AG09309 (cell line): ENCODE measurements around the gene RAD51B.

ENCODE experiments used
- DNase-seq: peaks from one replicate; pipeline ENCODE4 v3.0.0-alpha.2; 2010; ENCODE audit warnings: low read depth
- H3K4me3 ChIP-seq: 2 replicates; pipeline ENCODE4 v1.5.1; 2011; ENCODE audit warnings: mild to moderate bottlenecking, low read depth, low read length, moderate library complexity; ENCODE audit not compliant: control insufficient read depth
- CTCF ChIP-seq: IDR thresholded peaks from 2 replicates; pipeline ENCODE4 v1.5.1; 2011; ENCODE audit warnings: mild to moderate bottlenecking, low read depth, low read length, inconsistent platforms; ENCODE audit not compliant: insufficient read depth, control insufficient read depth; ENCODE audit errors: missing control alignments

Gene RAD51B

GRCh38 chr14:68526512-68527091 lies 707.0 kb downstream of the RAD51B start:
- no peak overlapping the region for H3K4me3 ChIP-seq
- no peak for DNase-seq
- no peak for TF ChIP-seq CTCF

DNA sequence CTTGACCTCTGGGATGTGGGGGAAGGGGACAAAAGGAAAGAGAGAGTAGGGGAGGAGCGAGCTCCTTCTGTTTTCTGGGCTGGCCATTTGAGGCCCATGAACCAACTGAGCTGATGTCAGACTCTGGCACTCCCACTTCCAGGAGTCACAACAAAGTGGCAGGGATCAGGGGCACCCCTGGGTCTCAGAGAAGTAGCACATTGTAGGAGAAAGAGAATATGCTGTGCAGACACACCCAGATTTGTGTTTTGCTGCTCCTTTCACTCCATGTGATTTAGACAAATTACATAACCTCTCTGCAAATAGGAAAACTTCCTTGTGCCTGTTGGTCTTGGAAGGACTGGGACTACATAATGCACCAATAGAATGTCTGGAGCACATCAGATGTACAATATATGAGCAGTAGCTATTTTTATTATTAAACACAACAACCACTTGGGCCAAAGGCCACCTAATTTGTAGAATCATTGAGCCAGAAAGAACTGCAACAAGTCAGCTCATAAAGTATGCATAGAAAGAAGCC lies 707.8 kb downstream of the RAD51B start:
- no peak overlapping the region for H3K4me3 ChIP-seq
- no peak for TF ChIP-seq CTCF
- no peak for DNase-seq

DNA sequence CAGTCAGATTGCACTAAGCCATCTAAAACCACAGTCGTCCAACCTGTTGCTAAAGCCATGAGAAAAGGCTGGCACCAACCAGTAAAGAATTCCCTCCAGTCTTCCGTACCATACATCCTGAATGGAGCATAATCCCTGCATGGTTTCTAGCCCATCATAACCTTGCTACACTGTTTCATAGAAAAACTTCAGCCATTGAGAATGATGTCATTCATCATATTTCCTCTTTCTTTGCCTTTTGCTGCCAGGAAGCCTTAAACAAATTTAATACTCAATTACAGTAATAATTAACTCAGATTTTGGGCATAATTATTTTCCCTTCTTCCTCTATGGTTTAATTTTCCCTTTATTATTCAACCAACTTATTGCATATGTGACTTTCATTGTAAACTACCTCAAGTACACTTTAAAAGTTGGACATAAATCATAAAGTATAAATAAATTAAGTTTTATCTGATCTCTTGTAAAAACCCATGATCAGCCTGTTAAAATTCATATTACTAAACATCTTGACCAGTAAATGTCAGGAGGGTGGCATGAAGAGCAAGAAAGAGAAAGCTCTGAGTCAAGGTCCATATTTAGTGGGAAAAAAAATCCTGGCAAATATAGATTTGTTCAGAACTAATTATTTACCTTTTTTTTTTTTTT lies 708.6 kb downstream of the RAD51B start:
- no peak for TF ChIP-seq CTCF

GRCh38 chr14:68530443-68530842 lies 710.9 kb downstream of the RAD51B start:
- no peak for TF ChIP-seq CTCF
- no peak overlapping the region for H3K4me3 ChIP-seq
- DNase-seq = no peak

More for the DNA sequence above, 708.6 kb downstream of the RAD51B start:
- no peak for DNase-seq
- H3K4me3 ChIP-seq = no peak overlapping the region

- TF ChIP-seq CTCF = no peak
Measured at GRCh38 chr14:68532496-68532895, 712.9 kb downstream of the RAD51B start.

GRCh38 chr14:68534276-68534675 lies 714.7 kb downstream of the RAD51B start:
- DNase-seq = no peak
- no peak overlapping the region for H3K4me3 ChIP-seq
- TF ChIP-seq CTCF = no peak

More at GRCh38 chr14:68532496-68532895, 712.9 kb downstream of the RAD51B start:
- no peak for DNase-seq
- no peak overlapping the region for H3K4me3 ChIP-seq
